Psoas muscle (tissue), 8 donors: ENCODE data around the gene SLC9C2. TPM values are rescaled to one million over a fixed set of nuclear protein-coding genes. Genes with fewer than 3 reads are reported as not detected.

Experiments
- ATAC-seq, 4 donors: fragments of 200-7000 bp; cut with Tn5 transposase; one replicate each; pipeline ENCODE4 v1.9.1; 2020; ENCODE audit warnings: moderate library complexity in 3 of 4, mild to moderate bottlenecking in 2 of 4
- DNase-seq, 2 donors: peaks; one replicate each; pipeline ENCODE4 v3.0.0-alpha.2; 2020
- H3K27ac ChIP-seq: fragments of 200-600 bp; one replicate; pipeline ENCODE4 v1.8.0; 2022
- H3K27me3 ChIP-seq, 3 donors: fragments of 200-600 bp in 1 of 3; one replicate each; pipeline versions ENCODE4 v1.6.1 to v1.8.0; 2013 to 2022; ENCODE audit warnings: low read length in 2 of 3, mild to moderate bottlenecking in 2 of 3, moderate library complexity in 1 of 3; ENCODE audit not compliant: insufficient read depth in 3 of 3
- H3K36me3 ChIP-seq, 2 donors: fragments of 200-600 bp in 1 of 2; one replicate each; pipeline versions ENCODE4 v1.6.1 to v1.8.0; 2013 to 2022; ENCODE audit warnings: low read depth in 1 of 2, mild to moderate bottlenecking in 1 of 2, moderate library complexity in 1 of 2; ENCODE audit not compliant: insufficient read depth in 1 of 2
- H3K4me1 ChIP-seq: fragments of 200-600 bp; one replicate; pipeline ENCODE4 v1.8.0; 2022
- H3K4me3 ChIP-seq: fragments of 200-600 bp; one replicate; pipeline ENCODE4 v1.8.0; 2022; ENCODE audit warnings: mild to moderate bottlenecking
- H3K9me3 ChIP-seq: fragments of 200-600 bp; one replicate; pipeline ENCODE4 v1.8.0; 2022
- CTCF ChIP-seq: fragments of 200-600 bp; IDR thresholded peaks from one replicate; pipeline ENCODE4 v1.8.0; 2022; ENCODE audit warnings: antibody characterized with exemption
- WGBS, 3 donors: extraction: QIAGEN DNeasy Blood & Tissue Kit; methylation state at CpG; one replicate each; pipeline versions ENCODE4 v1.1.6 to v1.1.7; 2013; 5-methylcytosine and 5-hydroxymethylcytosine counted together
- intact Hi-C, 2 donors: fragments of 100-400 bp; cut with DNase I; formaldehyde crosslinking; loops; one replicate each; pipeline versions ENCODE4 v1.11.0 to v1.14.2; 2022
- polyA plus RNA-seq, 3 donors: library from polyadenylated mRNA; stranded (reverse); fragments of 200-250 nt; gene quantifications; one replicate each; pipeline ENCODE4 v1.2.3, GENCODE V29; 2013
- total RNA-seq, 4 donors: library from RNA; stranded (reverse); fragmentation: NEBNext Ultra II Directional in 2 of 4; extraction: Animal tissue kit (Norgen Biotek cat#: 25700) in 2 of 4; gene quantifications; one replicate each; pipeline versions ENCODE4 v1.2.1 to v1.2.4, GENCODE V29; 2021 to 2023
- donor health status: healthy with polysubstance abuse.
- donor health status: DM: no; HTN: no; CAD: no; lungs with moderate emphysema.
- donor health status: Bipolar disorder and iron deficiency.
- donor health status: healthy.
- donor health status: DM: yes; HTN: yes; CAD: no.
- donor health status: DM: no; HTN: no; CAD: no.
- donor health status: DM: no; HTN: no; CAD: no.
- donor health status: DM: yes; HTN: yes; CAD: no.

The SLC9C2 gene
- total and polyA plus RNA-seq, 7 donors = not detected

- no peaks in the 10 kb centered on the region for H3K27me3 ChIP-seq
- H3K4me3 ChIP-seq = no peak overlapping the region
- no peaks in the 10 kb centered on the region for H3K9me3 ChIP-seq
- DNase-seq = no peak
- 88 to 95% (median 90%) methylated on average over 2 of the region's 2 CpGs for WGBS, 3 donors
- intact Hi-C loops = loop anchor here in 1 of 2 donors (10.0 kb wide), 1 partner anchor 447 kb away; no protein-coding TSS in a partner anchor
- ATAC-seq = peak in 3 of 4 donors; percentile 23 to 68 (median 51)
- H3K27ac ChIP-seq = no peak overlapping the region
- TF ChIP-seq CTCF = no peak
- H3K36me3 ChIP-seq = peaks cover 32 to 88% of the 10 kb centered on the region in 2 donors
- no peaks in the 10 kb centered on the region for H3K4me1 ChIP-seq
Measured at GRCh38 chr1:173488001-173488400, 114.9 kb downstream of the SLC9C2 start.

- WGBS, 3 donors = 92 to 94% (median 93%) methylated on average over 7 of the region's 7 CpGs
- ATAC-seq = no peak
- no peak for TF ChIP-seq CTCF
Measured at GRCh38 chr1:173485401-173485800, 117.5 kb downstream of the SLC9C2 start.

GRCh38 chr1:173484276-173484675, 118.6 kb downstream of the SLC9C2 start:
- Histone ChIP-seq H3K27ac (no peak overlapping the region), H3K4me3 (no peak overlapping the region), H3K36me3 (peaks cover 40 to 100% of the 10 kb centered on the region in 2 donors), H3K9me3 (no peaks in the 10 kb centered on the region), H3K27me3 (no peaks in the 10 kb centered on the region), H3K4me1 (peaks cover 25% of the 10 kb centered on the region)
- 87 to 93% (median 92%) methylated on average over 2 of the region's 2 CpGs for WGBS, 3 donors
- DNase-seq (no peak), ATAC-seq (no peak)
- TF ChIP-seq CTCF = no peak
- intact Hi-C loops = loop anchor here in 1 of 2 donors (10.0 kb wide), 1 partner anchor 451 kb away; no protein-coding TSS in a partner anchor

More at GRCh38 chr1:173485401-173485800, 117.5 kb downstream of the SLC9C2 start:
- H3K9me3 ChIP-seq = no peaks in the 10 kb centered on the region
- H3K27ac ChIP-seq = no peak overlapping the region
- no peak for DNase-seq
- intact Hi-C loops = loop anchor here in 1 of 2 donors (10.0 kb wide), 1 partner anchor 449 kb away; no protein-coding TSS in a partner anchor
- peaks cover 14% of the 10 kb centered on the region for H3K4me1 ChIP-seq
- H3K27me3 ChIP-seq = no peaks in the 10 kb centered on the region
- H3K36me3 ChIP-seq = peaks cover 40 to 100% of the 10 kb centered on the region in 2 donors
- no peak overlapping the region for H3K4me3 ChIP-seq

GRCh38 chr1:173482683-173483082, 120.2 kb downstream of the SLC9C2 start:
- intact Hi-C loops = loop anchor here in 1 of 2 donors (10.0 kb wide), 1 partner anchor 452 kb away; no protein-coding TSS in a partner anchor
- Histone ChIP-seq H3K4me3 (no peak overlapping the region), H3K4me1 (peaks cover 34% of the 10 kb centered on the region), H3K36me3 (peaks cover 33 to 84% of the 10 kb centered on the region in 2 donors), H3K27me3 (no peaks in the 10 kb centered on the region), H3K9me3 (no peaks in the 10 kb centered on the region), H3K27ac (no peak overlapping the region)
- no peak for DNase-seq
- no peak for ATAC-seq
- no peak for TF ChIP-seq CTCF
- 82 to 97% (median 90%) methylated on average over 1 of the region's 1 CpG for WGBS, 3 donors
